Type B pancreatic cell (in vitro differentiated cells): ENCODE data around the gene FUCA2. TPM values are rescaled to one million over a fixed set of nuclear protein-coding genes. Genes with fewer than 3 reads are reported as not detected.

Source experiments
- DNase-seq: peaks from one replicate; pipeline ENCODE4 v3.0.0; 2021; ENCODE audit warnings: mixed read lengths; ENCODE audit not compliant: unreplicated experiment; ENCODE audit errors: extremely low spot score
- H3K27ac Mint-ChIP-seq: 2 replicates; pipeline ENCODE4 v1.8.0; 2021; ENCODE audit warnings: mild to moderate bottlenecking, mixed read lengths
- H3K27me3 Mint-ChIP-seq: 2 replicates; pipeline ENCODE4 v1.8.0; 2021; ENCODE audit warnings: mixed read lengths
- H3K36me3 Mint-ChIP-seq: 2 replicates; pipeline ENCODE4 v1.8.0; 2021; ENCODE audit warnings: mixed read lengths
- H3K4me1 Mint-ChIP-seq: one replicate; pipeline ENCODE4 v1.8.0; 2021; ENCODE audit warnings: mixed read lengths; ENCODE audit not compliant: unreplicated experiment
- H3K4me3 Mint-ChIP-seq: 2 replicates; pipeline ENCODE4 v1.8.0; 2021; ENCODE audit warnings: mild to moderate bottlenecking, mixed read lengths
- H3K9me3 Mint-ChIP-seq: 2 replicates; pipeline ENCODE4 v1.8.0; 2021; ENCODE audit warnings: mixed read lengths
- CTCF ChIP-seq: fragments of 200-600 bp; sonication (generic); conservative IDR thresholded peaks from 2 replicates; pipeline ENCODE4 v1.5.0; 2021; ENCODE audit warnings: antibody characterized with exemption, mild to moderate bottlenecking
- total RNA-seq: library from RNA; stranded (reverse); gene quantifications from 2 replicates; pipeline ENCODE4 v1.2.1, GENCODE V29; 2021; ENCODE audit warnings: low replicate concordance

Gene FUCA2
- total RNA-seq, 1 donor from 2014 or later, result 48.0 TPM

GRCh38 chr6:143465546-143465945 lies 46.0 kb downstream of the FUCA2 start:
- H3K4me3 Mint-ChIP-seq, result no peak overlapping the region
- no peak for DNase-seq
- H3K9me3 Mint-ChIP-seq, result no peaks in the 10 kb centered on the region
- peaks cover 4% of the 10 kb centered on the region for H3K36me3 Mint-ChIP-seq
- H3K27me3 Mint-ChIP-seq, result no peaks in the 10 kb centered on the region
- TF ChIP-seq CTCF, result no peak
- H3K27ac Mint-ChIP-seq, result no peak overlapping the region
- H3K4me1 Mint-ChIP-seq, result no peaks in the 10 kb centered on the region

DNA sequence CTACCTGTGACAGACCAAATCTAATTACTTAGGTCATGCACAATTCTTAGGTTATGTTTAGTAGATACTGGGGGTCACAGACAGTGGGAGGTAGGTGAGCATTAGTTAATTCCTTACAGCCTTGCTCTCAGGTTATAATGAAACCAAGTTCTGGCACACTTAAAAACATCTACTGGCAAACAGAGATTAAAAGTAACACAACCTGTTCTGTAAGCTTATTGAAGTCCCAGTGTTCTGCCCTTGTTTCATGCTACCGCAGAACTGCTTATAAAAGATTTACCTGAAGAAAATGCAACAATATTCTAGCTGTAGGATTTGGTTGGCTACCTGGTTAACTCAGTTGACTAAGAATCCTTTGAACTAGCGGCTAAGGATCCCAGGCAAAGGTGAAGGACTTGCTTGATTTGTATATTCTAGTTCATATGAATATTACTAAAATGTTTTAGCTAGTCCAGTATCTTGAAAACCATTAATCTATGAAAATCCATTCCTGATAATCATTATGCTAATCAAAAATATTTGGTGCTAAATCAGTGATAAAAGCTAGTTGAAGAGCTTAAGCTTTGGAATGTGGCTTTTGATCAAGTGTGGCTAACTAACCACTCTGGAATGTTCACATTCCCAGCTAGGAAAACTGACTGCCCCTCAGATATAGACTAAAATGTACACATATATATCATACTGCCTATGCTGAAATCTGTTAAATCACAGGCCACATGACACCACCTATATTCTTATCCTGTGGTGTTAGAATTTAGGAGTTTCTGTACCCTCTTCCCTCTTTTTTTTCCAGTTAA lies 53.8 kb downstream of the FUCA2 start:
- Mint-ChIP-seq H3K27ac (peak overlapping the region; percentile 82), H3K9me3 (no peaks in the 10 kb centered on the region), H3K27me3 (no peaks in the 10 kb centered on the region), H3K4me3 (peak overlapping the region; percentile 49), H3K36me3 (peaks cover 13% of the 10 kb centered on the region), H3K4me1 (no peaks in the 10 kb centered on the region)
- DNase-seq, result no peak
- TF ChIP-seq CTCF, result no peak

DNA sequence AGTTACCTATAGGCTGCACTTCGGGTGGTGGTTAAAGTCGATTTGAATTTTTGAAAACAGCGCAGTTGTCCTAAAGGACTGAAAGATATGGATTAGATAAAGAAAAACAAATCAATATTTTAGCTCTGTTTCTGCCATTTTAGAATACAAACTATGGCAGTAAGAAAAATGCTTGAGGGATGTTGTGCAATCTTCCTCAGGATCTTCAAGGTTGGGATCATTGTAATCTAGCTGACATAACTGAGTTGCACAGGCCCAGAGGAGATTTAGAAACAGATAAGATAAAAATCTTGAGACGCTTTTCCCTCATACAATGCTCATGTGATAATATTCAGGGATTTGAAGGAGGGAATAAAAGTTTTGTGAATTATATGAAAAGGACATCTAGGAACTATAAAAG lies 60.0 kb downstream of the FUCA2 start:
- H3K36me3 Mint-ChIP-seq, result peaks cover 4% of the 10 kb centered on the region
- H3K9me3 Mint-ChIP-seq, result no peaks in the 10 kb centered on the region
- peak overlapping the region; percentile 94 for H3K27ac Mint-ChIP-seq
- TF ChIP-seq CTCF, result no peak
- H3K4me1 Mint-ChIP-seq, result peaks cover 14% of the 10 kb centered on the region
- H3K4me3 Mint-ChIP-seq, result peak overlapping the region; percentile 99
- no peak for DNase-seq
- no peaks in the 10 kb centered on the region for H3K27me3 Mint-ChIP-seq

DNA sequence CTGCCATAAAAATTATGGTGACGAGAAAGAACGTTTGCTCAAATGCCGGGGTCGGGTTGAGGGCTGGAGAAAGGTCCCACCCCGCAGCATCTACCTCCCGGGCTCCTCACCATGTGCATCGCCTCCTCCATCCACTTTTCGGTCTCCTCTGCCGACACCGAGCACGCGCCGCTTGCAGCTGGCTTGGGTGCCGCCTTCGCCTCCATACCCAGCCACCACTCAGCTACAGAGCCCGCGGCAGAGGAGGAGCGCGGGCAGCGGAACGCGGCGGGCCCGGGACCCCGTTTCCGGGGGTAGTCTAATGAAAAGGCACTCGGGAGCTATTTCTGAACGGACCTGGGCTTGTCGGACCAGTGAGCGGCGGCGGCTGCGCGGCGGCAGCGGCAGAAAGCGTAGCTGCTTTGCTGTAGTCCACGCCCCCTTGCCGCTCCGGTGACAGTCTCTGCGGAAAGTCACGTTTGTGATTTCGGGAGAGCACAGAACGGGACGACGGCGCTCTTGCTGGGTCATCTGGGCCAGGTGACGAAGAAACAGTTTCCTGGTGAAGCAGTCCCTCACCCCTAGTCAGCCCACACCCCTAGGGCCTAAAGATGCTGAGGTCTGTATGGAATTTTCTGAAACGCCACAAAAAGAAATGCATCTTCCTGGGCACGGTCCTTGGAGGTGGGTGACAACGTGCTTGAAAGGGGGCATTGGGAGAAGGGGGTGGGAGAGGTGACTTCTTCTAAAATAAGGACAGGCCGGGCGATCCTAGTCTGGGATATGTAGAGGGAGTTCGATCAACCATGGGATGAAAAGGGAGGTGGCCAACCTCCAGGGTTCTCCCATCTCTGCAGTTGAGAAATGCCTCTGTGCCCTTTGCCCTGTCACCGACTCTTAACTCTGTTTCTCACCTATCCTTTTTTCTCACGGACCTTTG lies 60.8 kb downstream of the FUCA2 start, which contains the start of the genes ADAT2 and PEX3:
Gene ADAT2, minus strand, starts transcription at position 243 of the 919 bp plus-strand sequence. Its CDS starts 37 bp downstream, at position 206.
Gene PEX3, plus strand, starts transcription at position 353 of the 919 bp plus-strand sequence. Its CDS starts 238 bp downstream, at position 591.
- H3K4me3 Mint-ChIP-seq, result peak within 1 kb of the TSS; percentile 99
- peaks cover 4% of the 10 kb centered on the region for H3K36me3 Mint-ChIP-seq
- no peaks in the 10 kb centered on the region for H3K9me3 Mint-ChIP-seq
- DNase-seq, result peak; percentile 92
- no peaks in the 10 kb centered on the region for H3K27me3 Mint-ChIP-seq
- peak within 1 kb of the TSS; percentile 94 for H3K27ac Mint-ChIP-seq
- H3K4me1 Mint-ChIP-seq, result peaks cover 14% of the 10 kb centered on the region
- no peak for TF ChIP-seq CTCF

GRCh38 chr6:143449714-143450452 lies 61.6 kb downstream of the FUCA2 start:
- no peaks in the 10 kb centered on the region for H3K9me3 Mint-ChIP-seq
- peak overlapping the region; percentile 94 for H3K27ac Mint-ChIP-seq
- H3K27me3 Mint-ChIP-seq, result no peaks in the 10 kb centered on the region
- H3K36me3 Mint-ChIP-seq, result peaks cover 4% of the 10 kb centered on the region
- TF ChIP-seq CTCF, result no peak
- peaks cover 14% of the 10 kb centered on the region for H3K4me1 Mint-ChIP-seq
- peak overlapping the region; percentile 99 for H3K4me3 Mint-ChIP-seq
- no peak for DNase-seq
